ENCODE measurements around the gene SPRY4. TPM values are rescaled to one million over a fixed set of nuclear protein-coding genes. Genes with fewer than 3 reads are reported as not detected.
A peak's percentile ranks its signal among the peaks of the same experiment; 100 is the strongest.

SPRY4 gene
- total and polyA plus RNA-seq, 2 of the 13 experiments (the other 11 are each of a cell fraction or from before 2014, with no cell fraction given) = 8.9 to 17.8 TPM

DNA sequence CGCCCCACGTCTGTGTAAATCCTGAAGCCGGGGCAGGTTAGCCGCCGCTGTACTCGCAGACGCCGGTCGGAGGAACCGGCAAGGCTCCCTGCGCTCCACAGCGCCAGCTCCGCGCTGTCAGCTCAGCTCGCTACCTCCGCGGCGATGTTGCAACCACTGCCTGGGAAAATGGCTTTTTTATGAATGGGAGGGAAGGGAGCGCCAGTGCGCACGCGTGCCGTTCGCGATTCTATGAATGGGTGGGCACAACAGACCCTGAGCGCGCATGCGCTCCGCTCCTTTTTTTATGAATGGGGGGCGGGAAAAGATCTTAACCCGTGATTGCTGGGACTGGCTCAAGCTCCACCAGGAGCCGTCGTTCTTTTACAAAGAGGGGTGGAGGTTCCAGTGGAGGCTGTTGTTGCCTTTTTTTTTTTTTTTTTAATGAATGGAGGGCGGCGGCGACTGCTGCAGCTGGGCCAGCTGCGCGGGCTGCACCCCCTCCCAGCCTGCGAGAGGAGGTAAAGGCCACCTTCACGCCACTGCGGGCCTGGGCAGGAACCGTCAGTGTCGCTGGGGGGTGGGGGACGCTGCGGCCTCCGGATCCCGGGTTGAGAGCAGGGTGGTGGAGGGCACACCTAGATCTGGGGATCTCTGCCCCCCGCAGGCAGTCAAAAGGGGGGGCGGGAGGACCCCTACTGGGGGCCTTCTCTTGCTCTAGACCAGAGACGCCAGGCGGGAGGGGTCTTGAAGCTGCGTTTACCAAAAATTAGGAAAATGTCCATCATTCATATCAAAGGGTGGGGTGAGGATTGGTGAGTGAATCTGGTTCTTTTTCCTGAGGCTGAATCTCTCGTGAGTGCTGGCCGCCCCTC is at the start of gene SPRY4 (continued):
- TF ChIP-seq, protein P1, sequence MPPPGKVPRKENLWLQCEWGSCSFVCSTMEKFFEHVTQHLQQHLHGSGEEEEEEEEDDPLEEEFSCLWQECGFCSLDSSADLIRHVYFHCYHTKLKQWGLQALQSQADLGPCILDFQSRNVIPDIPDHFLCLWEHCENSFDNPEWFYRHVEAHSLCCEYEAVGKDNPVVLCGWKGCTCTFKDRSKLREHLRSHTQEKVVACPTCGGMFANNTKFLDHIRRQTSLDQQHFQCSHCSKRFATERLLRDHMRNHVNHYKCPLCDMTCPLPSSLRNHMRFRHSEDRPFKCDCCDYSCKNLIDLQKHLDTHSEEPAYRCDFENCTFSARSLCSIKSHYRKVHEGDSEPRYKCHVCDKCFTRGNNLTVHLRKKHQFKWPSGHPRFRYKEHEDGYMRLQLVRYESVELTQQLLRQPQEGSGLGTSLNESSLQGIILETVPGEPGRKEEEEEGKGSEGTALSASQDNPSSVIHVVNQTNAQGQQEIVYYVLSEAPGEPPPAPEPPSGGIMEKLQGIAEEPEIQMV (CRISPR knock-in tag; IDR thresholded peaks at IDR 0.05; ENCODE audit: low read depth) = no peak
- TF ChIP-seq, protein P2, sequence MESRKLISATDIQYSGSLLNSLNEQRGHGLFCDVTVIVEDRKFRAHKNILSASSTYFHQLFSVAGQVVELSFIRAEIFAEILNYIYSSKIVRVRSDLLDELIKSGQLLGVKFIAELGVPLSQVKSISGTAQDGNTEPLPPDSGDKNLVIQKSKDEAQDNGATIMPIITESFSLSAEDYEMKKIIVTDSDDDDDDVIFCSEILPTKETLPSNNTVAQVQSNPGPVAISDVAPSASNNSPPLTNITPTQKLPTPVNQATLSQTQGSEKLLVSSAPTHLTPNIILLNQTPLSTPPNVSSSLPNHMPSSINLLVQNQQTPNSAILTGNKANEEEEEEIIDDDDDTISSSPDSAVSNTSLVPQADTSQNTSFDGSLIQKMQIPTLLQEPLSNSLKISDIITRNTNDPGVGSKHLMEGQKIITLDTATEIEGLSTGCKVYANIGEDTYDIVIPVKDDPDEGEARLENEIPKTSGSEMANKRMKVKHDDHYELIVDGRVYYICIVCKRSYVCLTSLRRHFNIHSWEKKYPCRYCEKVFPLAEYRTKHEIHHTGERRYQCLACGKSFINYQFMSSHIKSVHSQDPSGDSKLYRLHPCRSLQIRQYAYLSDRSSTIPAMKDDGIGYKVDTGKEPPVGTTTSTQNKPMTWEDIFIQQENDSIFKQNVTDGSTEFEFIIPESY (CRISPR knock-in tag; IDR thresholded peaks at IDR 0.05) = no peak
- peak; percentile 48; the same call in 1 of the 2 replicates for TF ChIP-seq ZNF709 (CRISPR knock-in tag; IDR thresholded peaks at IDR 0.05)
- TF ChIP-seq ZNF331 (CRISPR knock-in tag; IDR thresholded peaks at IDR 0.05) = no peak; the same call in 1 of the 2 replicates
- TF ChIP-seq ZNF589 (CRISPR knock-in tag; conservative IDR thresholded peaks at IDR 0.05) = peak; percentile 92
- TF ChIP-seq ERF (CRISPR knock-in tag; IDR thresholded peaks at IDR 0.05) = peak; percentile 77
- TF ChIP-seq RCOR2 (CRISPR knock-in tag; IDR thresholded peaks at IDR 0.05) = no peak
- TF ChIP-seq ZNF10 (CRISPR knock-in tag; IDR thresholded peaks at IDR 0.05; ENCODE audit: borderline replicate concordance, low read depth) = no peak
- no peak for TF ChIP-seq ZNF546 (CRISPR knock-in tag; conservative IDR thresholded peaks at IDR 0.05)
- TF ChIP-seq MIXL1 (CRISPR knock-in tag; IDR thresholded peaks at IDR 0.05) = peak; percentile 46
- TF ChIP-seq ZNF781 (CRISPR knock-in tag; IDR thresholded peaks at IDR 0.05; ENCODE audit: borderline replicate concordance, not compliant biosample characterization) = no peak
- no peak for TF ChIP-seq SMAD1 (CRISPR knock-in tag; IDR thresholded peaks at IDR 0.05; ENCODE audit: borderline replicate concordance, low read depth)
- TF ChIP-seq BCL6 (CRISPR knock-in tag; IDR thresholded peaks at IDR 0.05) = peak; percentile 55; the same call in 1 of the 2 replicates
- TF ChIP-seq SAFB2 (CRISPR knock-in tag; IDR thresholded peaks at IDR 0.05; ENCODE audit: borderline replicate concordance, low read depth) = 0 out of 2 replicates have a peak, but pooled peaks have one; percentile 24
- TF ChIP-seq, protein P3, sequence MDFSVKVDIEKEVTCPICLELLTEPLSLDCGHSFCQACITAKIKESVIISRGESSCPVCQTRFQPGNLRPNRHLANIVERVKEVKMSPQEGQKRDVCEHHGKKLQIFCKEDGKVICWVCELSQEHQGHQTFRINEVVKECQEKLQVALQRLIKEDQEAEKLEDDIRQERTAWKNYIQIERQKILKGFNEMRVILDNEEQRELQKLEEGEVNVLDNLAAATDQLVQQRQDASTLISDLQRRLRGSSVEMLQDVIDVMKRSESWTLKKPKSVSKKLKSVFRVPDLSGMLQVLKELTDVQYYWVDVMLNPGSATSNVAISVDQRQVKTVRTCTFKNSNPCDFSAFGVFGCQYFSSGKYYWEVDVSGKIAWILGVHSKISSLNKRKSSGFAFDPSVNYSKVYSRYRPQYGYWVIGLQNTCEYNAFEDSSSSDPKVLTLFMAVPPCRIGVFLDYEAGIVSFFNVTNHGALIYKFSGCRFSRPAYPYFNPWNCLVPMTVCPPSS (IDR thresholded peaks at IDR 0.05) = no peak
- TF ChIP-seq CBX1 (IDR thresholded peaks at IDR 0.05; ENCODE audit: low read depth) = no peak
- TF ChIP-seq ZMYM4 (CRISPR knock-in tag; IDR thresholded peaks at IDR 0.05) = 0 out of 2 replicates have a peak, but pooled peaks have one; percentile 47

All from HepG2 (cell line).